B cell (primary cell): ENCODE data around the gene ASPHD1. TPM values are rescaled to one million over a fixed set of nuclear protein-coding genes. Genes with fewer than 3 reads are reported as not detected.

ENCODE experiments used
- ATAC-seq: fragments of 200-7000 bp; cut with Tn5 transposase; one replicate; pipeline ENCODE4 v1.10.0; 2021; ENCODE audit warnings: low read depth, mild to moderate bottlenecking, moderate number of reproducible peaks, moderate library complexity
- CTCF ChIA-PET: fragments of 350-600 bp; sonication (Branson Sonifier 250); formaldehyde crosslinking; loops from one replicate; lab custom pipeline; 2021; ENCODE audit warnings: antibody characterized with exemption, inconsistent platforms; lab: Charles Lee
- POLR2A ChIA-PET: fragments of 350-600 bp; sonication (Branson Sonifier 250); formaldehyde crosslinking; loops from one replicate; lab custom pipeline; 2021; ENCODE audit warnings: antibody characterized with exemption; lab: Charles Lee
- DNase-seq: peaks from one replicate; pipeline ENCODE4 v3.0.0; 2013
- H2AFZ ChIP-seq: 2 replicates; pipeline ENCODE4 v1.6.1; 2012; ENCODE audit warnings: mild to moderate bottlenecking, low read depth, low read length; ENCODE audit not compliant: insufficient read depth, poor library complexity, severe bottlenecking
- H3K27ac ChIP-seq, 2 donors: 1 replicate in 1 of 2; 2 replicates in 1 of 2; pipeline ENCODE4 v1.5.1; 2012 to 2013; ENCODE audit warnings: low read length in 2 of 2, mild to moderate bottlenecking in 2 of 2, moderate library complexity in 1 of 2
- H3K27me3 ChIP-seq, 4 experiments: fragments of 200-600 bp in 1 of 4; sonication (generic) in 1 of 4; replicated peaks in 1 of 4; 1 replicate in 2 of 4; 2 replicates in 2 of 4; pipeline versions ENCODE4 v1.6.1 to v1.7.0; 2013 to 2016; ENCODE audit warnings: low read length in 3 of 4, mild to moderate bottlenecking in 2 of 4, mixed read lengths in 1 of 4, moderate library complexity in 1 of 4; ENCODE audit not compliant: insufficient read depth in 4 of 4, control insufficient read depth in 3 of 4; ENCODE audit errors: control extremely low read depth in 1 of 4
- H3K36me3 ChIP-seq, 2 experiments: replicated peaks in 1 of 2; 1 replicate in 1 of 2; 2 replicates in 1 of 2; pipeline versions ENCODE4 v1.6.1 to v1.7.1; 2013; ENCODE audit warnings: low read length in 1 of 2; ENCODE audit not compliant: insufficient read depth in 2 of 2, control insufficient read depth in 1 of 2; ENCODE audit errors: control extremely low read depth in 1 of 2, extremely low read depth in 1 of 2
- H3K4me1 ChIP-seq, 2 donors: fragments of 200-600 bp in 1 of 2; sonication (generic) in 1 of 2; 1 replicate in 1 of 2; 2 replicates in 1 of 2; pipeline versions ENCODE4 v1.5.1 to v1.6.1; 2013 to 2017; ENCODE audit warnings: low read length in 2 of 2; ENCODE audit not compliant: control insufficient read depth in 2 of 2, insufficient read depth in 2 of 2
- H3K4me2 ChIP-seq: replicated peaks from 2 replicates; pipeline ENCODE3; 2012; ENCODE audit warnings: mild to moderate bottlenecking, low read depth, low read length; ENCODE audit not compliant: poor library complexity, severe bottlenecking
- H3K4me3 ChIP-seq, 5 experiments: fragments of 200-600 bp in 1 of 5; sonication (generic) in 1 of 5; 1 replicate in 3 of 5; 2 replicates in 2 of 5; pipeline versions ENCODE4 v1.5.1 to v1.7.0; 2011 to 2016; ENCODE audit warnings: low read length in 4 of 5, mild to moderate bottlenecking in 4 of 5, low read depth in 2 of 5, control low read depth in 1 of 5, moderate library complexity in 1 of 5; ENCODE audit not compliant: insufficient read depth in 1 of 5; ENCODE audit errors: control extremely low read depth in 1 of 5, extremely low read depth in 1 of 5
- H3K79me2 ChIP-seq: fragments of 200-600 bp; sonication (generic); one replicate; pipeline ENCODE4 v1.6.0; 2016; ENCODE audit warnings: low read length; ENCODE audit not compliant: control insufficient read depth, insufficient read depth
- H3K9ac ChIP-seq: fragments of 200-600 bp; sonication (generic); 2 replicates; pipeline ENCODE4 v1.6.1; 2017; ENCODE audit warnings: mild to moderate bottlenecking, low read length, moderate library complexity
- H3K9me3 ChIP-seq, 3 donors: one replicate each; pipeline versions ENCODE4 v1.6.1 to v1.7.1; 2013; ENCODE audit warnings: low read length in 2 of 3; ENCODE audit not compliant: control insufficient read depth in 2 of 3, insufficient read depth in 1 of 3; ENCODE audit errors: control extremely low read depth in 1 of 3
- H4K20me1 ChIP-seq: 2 replicates; pipeline ENCODE4 v1.6.0; 2012; ENCODE audit warnings: mild to moderate bottlenecking, low read length; ENCODE audit not compliant: insufficient read depth, control insufficient read depth, poor library complexity, severe bottlenecking
- H3K27ac Mint-ChIP-seq: one replicate; pipeline ENCODE4 v1.8.0; 2021; ENCODE audit warnings: mixed read lengths
- H3K27me3 Mint-ChIP-seq: one replicate; pipeline ENCODE4 v1.8.0; 2021; ENCODE audit warnings: mixed read lengths
- H3K4me1 Mint-ChIP-seq: one replicate; pipeline ENCODE4 v1.8.0; 2021; ENCODE audit warnings: mixed read lengths
- H3K4me3 Mint-ChIP-seq: one replicate; pipeline ENCODE4 v1.8.0; 2021; ENCODE audit warnings: mixed read lengths
- H3K9me3 Mint-ChIP-seq: one replicate; pipeline ENCODE4 v1.8.0; 2022; ENCODE audit warnings: mixed read lengths; ENCODE audit not compliant: insufficient read depth
- CTCF ChIP-seq: fragments of 200-600 bp; IDR thresholded peaks from one replicate; pipeline ENCODE4 v1.8.0; 2022; ENCODE audit warnings: antibody characterized with exemption, mild to moderate bottlenecking
- EZH2 ChIP-seq: IDR thresholded peaks from 2 replicates; pipeline ENCODE4 v1.6.1; 2012; ENCODE audit warnings: borderline replicate concordance, low read depth, mild to moderate bottlenecking, moderate library complexity, low read length; ENCODE audit not compliant: insufficient read depth, poor library complexity, severe bottlenecking
- WGBS: methylation state at CpG from one replicate; pipeline ENCODE4 v1.1.5; 2013; ENCODE audit warnings: missing lambda C conversion rate; ENCODE audit not compliant: insufficient coverage; 5-methylcytosine and 5-hydroxymethylcytosine counted together
- intact Hi-C: fragments of 100-400 bp; cut with micrococcal nuclease; formaldehyde crosslinking; loops from one replicate; pipeline ENCODE4 v1.10.0; 2022
- polyA plus RNA-seq: library from polyadenylated mRNA; depleted of rRNA; stranded (reverse); fragments of >200 nt; gene quantifications from 2 replicates; pipeline ENCODE4 v1.2.3, GENCODE V29; 2012
- total RNA-seq, 2 donors: library from RNA; stranded (reverse); fragments of 120-200 nt in 1 of 2; gene quantifications; 1 replicate in 1 of 2; 2 replicates in 1 of 2; pipeline versions ENCODE4 v1.2.3 to v1.2.4, GENCODE V29; 2013 to 2022

ASPHD1 gene
- total and polyA plus RNA-seq, 2 donors (not counting 1 experiment from before 2014, with no cell fraction given), result not detected

- Histone ChIP-seq H3K36me3 (peaks cover 6 to 48% of the 10 kb centered on the region in 2 experiments), H2AFZ (no peak overlapping the region), H3K9ac (no peak overlapping the region), H4K20me1 (peaks cover 26% of the 10 kb centered on the region), H3K4me1 (peaks cover 14 to 21% of the 10 kb centered on the region in 2 donors), H3K79me2 (peaks cover 36% of the 10 kb centered on the region), H3K9me3 (no peaks in the 10 kb centered on the region), H3K4me2 (no peak overlapping the region), H3K27ac (no peak overlapping the region), H3K4me3 (no peak overlapping the region), H3K27me3 (no peaks in the 10 kb centered on the region)
- no peaks in the 10 kb centered on the region for H3K9me3 Mint-ChIP-seq
- H3K4me3 Mint-ChIP-seq, result no peak overlapping the region
- WGBS, result 100% methylated on average over 2 of the region's 2 CpGs
- POLR2A ChIA-PET, result interaction anchor here (0.6 kb wide), 1 partner anchor 1053 kb away, joined by 5 read pairs; no protein-coding TSS in a partner anchor
- no peak for DNase-seq
- H3K27ac Mint-ChIP-seq, result no peak overlapping the region
- no peak for ATAC-seq
- TF ChIP-seq CTCF (no peak), EZH2 (no peak)
- peaks cover 25% of the 10 kb centered on the region for H3K4me1 Mint-ChIP-seq
- CTCF ChIA-PET, result no interaction called here
- intact Hi-C loops, result loop anchor here (10.0 kb wide), 1 partner anchor 328 kb away; no protein-coding TSS in a partner anchor
- H3K27me3 Mint-ChIP-seq, result no peaks in the 10 kb centered on the region
These were observed 22.0 kb downstream of the ASPHD1 start for GRCh38 chr16:29922326-29922725.

GRCh38 chr16:29922986-29923501, 22.8 kb downstream of the ASPHD1 start:
- H3K9ac ChIP-seq, result no peak overlapping the region

More at GRCh38 chr16:29922986-29923501, 22.8 kb downstream of the ASPHD1 start:
- Histone ChIP-seq H3K4me3 (no peak overlapping the region), H3K27me3 (no peaks in the 10 kb centered on the region), H3K4me1 (peaks cover 14 to 21% of the 10 kb centered on the region in 2 donors), H2AFZ (no peak overlapping the region), H3K9me3 (no peaks in the 10 kb centered on the region), H3K36me3 (peaks cover 4 to 44% of the 10 kb centered on the region in 2 experiments), H3K4me2 (no peak overlapping the region), H3K79me2 (peaks cover 36% of the 10 kb centered on the region), H3K27ac (no peak overlapping the region), H4K20me1 (peaks cover 26% of the 10 kb centered on the region)
- H3K4me3 Mint-ChIP-seq, result no peak overlapping the region
- CTCF ChIA-PET, result no interaction called here
- no peaks in the 10 kb centered on the region for H3K27me3 Mint-ChIP-seq
- peaks cover 25% of the 10 kb centered on the region for H3K4me1 Mint-ChIP-seq
- intact Hi-C loops, result loop anchor here (10.0 kb wide), 1 partner anchor 328 kb away; no protein-coding TSS in a partner anchor
- no peak for TF ChIP-seq CTCF
- TF ChIP-seq EZH2, result no peak
- WGBS, result over 99% methylated on average over 10 of the region's 12 CpGs
- POLR2A ChIA-PET, result interaction anchor here (0.6 to 0.8 kb wide), 2 partner anchors 101 to 1052 kb away, joined by 3 to 5 read pairs; no protein-coding TSS in a partner anchor
- no peak for ATAC-seq
- no peak for DNase-seq
- no peaks in the 10 kb centered on the region for H3K9me3 Mint-ChIP-seq
- H3K27ac Mint-ChIP-seq, result no peak overlapping the region
